CD4-positive, alpha-beta T cell treated with Interleukin-4 for 1 hour (primary cell): ENCODE data around the gene PDZRN4.

Experiments
- DNase-seq, 2 donors: peaks; one replicate each; pipeline ENCODE4 v3.0.0-alpha.2; 2020 to 2022

Gene PDZRN4

GRCh38 chr12:41365653-41366171 is 177.6 kb downstream of the PDZRN4 start:
- no peak for DNase-seq

GRCh38 chr12:41367726-41368405 is 179.7 kb downstream of the PDZRN4 start:
- DNase-seq, result no peak

GRCh38 chr12:41380878-41381277 is 192.8 kb downstream of the PDZRN4 start:
- DNase-seq, result no peak

- no peak for DNase-seq
Observed at GRCh38 chr12:41402801-41403200, 214.7 kb downstream of the PDZRN4 start.

GRCh38 chr12:41407232-41407799 is 219.2 kb downstream of the PDZRN4 start:
- no peak for DNase-seq

GRCh38 chr12:41409628-41410027 is 221.5 kb downstream of the PDZRN4 start:
- DNase-seq, result no peak

GRCh38 chr12:41418586-41418985 is 230.5 kb downstream of the PDZRN4 start:
- DNase-seq, result no peak

GRCh38 chr12:41419131-41419893 is 231.2 kb downstream of the PDZRN4 start:
- DNase-seq, result no peak

- DNase-seq, result no peak
Observed at GRCh38 chr12:41424651-41425050, 236.5 kb downstream of the PDZRN4 start.

GRCh38 chr12:41433460-41433859 is 245.3 kb downstream of the PDZRN4 start:
- no peak for DNase-seq

GRCh38 chr12:41436076-41436475 is 248.0 kb downstream of the PDZRN4 start:
- no peak for DNase-seq

- no peak for DNase-seq
Observed at GRCh38 chr12:41437563-41437962, 249.4 kb downstream of the PDZRN4 start.

GRCh38 chr12:41438854-41439541 is 250.9 kb downstream of the PDZRN4 start:
- DNase-seq, result no peak

GRCh38 chr12:41439801-41440200 is 251.7 kb downstream of the PDZRN4 start:
- DNase-seq, result no peak

GRCh38 chr12:41441180-41441579 is 253.1 kb downstream of the PDZRN4 start:
- DNase-seq, result no peak

GRCh38 chr12:41442896-41443295 is 254.8 kb downstream of the PDZRN4 start:
- DNase-seq, result no peak

GRCh38 chr12:41443690-41444089 is 255.6 kb downstream of the PDZRN4 start:
- DNase-seq, result no peak

- no peak for DNase-seq
Observed at GRCh38 chr12:41452838-41453407, 264.8 kb downstream of the PDZRN4 start.

GRCh38 chr12:41453409-41453808 is 265.3 kb downstream of the PDZRN4 start:
- no peak for DNase-seq

- no peak for DNase-seq
Observed at GRCh38 chr12:41459111-41459905, 271.2 kb downstream of the PDZRN4 start.

- DNase-seq, result no peak
Observed at GRCh38 chr12:41459906-41460214, 271.7 kb downstream of the PDZRN4 start.

GRCh38 chr12:41460906-41461305 is 272.8 kb downstream of the PDZRN4 start:
- no peak for DNase-seq
